WTC11 (cell line): ENCODE data around the gene TOR4A. TPM values are rescaled to one million over a fixed set of nuclear protein-coding genes. Genes with fewer than 3 reads are reported as not detected.

Experiments
- ATAC-seq: fragments of 200-7000 bp; cut with Tn5 transposase; 2 replicates; pipeline ENCODE4 v1.10.0; 2021; ENCODE audit warnings: mild to moderate bottlenecking, moderate library complexity
- CTCF ChIA-PET: fragments of 300-600 bp; sonication (Branson Sonifier 250); formaldehyde crosslinking; loops from one replicate; lab custom pipeline; 2021; ENCODE audit warnings: antibody characterized with exemption; lab: Charles Lee
- POLR2A ChIA-PET: fragments of 350-600 bp; sonication (Branson Sonifier 250); formaldehyde crosslinking; loops from one replicate; lab custom pipeline; 2021; ENCODE audit warnings: antibody characterized with exemption; lab: Charles Lee
- DNase-seq: peaks from one replicate; pipeline ENCODE4 v3.0.0; 2021; ENCODE audit warnings: low spot score
- H3K27ac Mint-ChIP-seq: 2 replicates; pipeline ENCODE4 v1.8.0; 2021; ENCODE audit warnings: mixed read lengths
- H3K27me3 Mint-ChIP-seq: 2 replicates; pipeline ENCODE4 v1.8.0; 2021; ENCODE audit warnings: low read depth, mild to moderate bottlenecking, moderate library complexity, mixed read lengths
- H3K36me3 Mint-ChIP-seq: 2 replicates; pipeline ENCODE4 v1.8.0; 2021; ENCODE audit warnings: mixed read lengths
- H3K4me1 Mint-ChIP-seq: 2 replicates; pipeline ENCODE4 v1.8.0; 2022; ENCODE audit warnings: mixed read lengths
- H3K4me3 Mint-ChIP-seq: 2 replicates; pipeline ENCODE4 v1.8.0; 2021; ENCODE audit warnings: mild to moderate bottlenecking, moderate library complexity, mixed read lengths
- H3K9me3 Mint-ChIP-seq: 2 replicates; pipeline ENCODE4 v1.8.0; 2021; ENCODE audit warnings: mixed read lengths
- E2F1 ChIP-seq: sonication (generic); formaldehyde crosslinking; IDR thresholded peaks from 2 replicates; pipeline ENCODE4 v1.8.0; 2022; ENCODE audit warnings: mild to moderate bottlenecking, missing genetic modification reagents
- E2F5 ChIP-seq: sonication (generic); formaldehyde crosslinking; IDR thresholded peaks from 2 replicates; pipeline ENCODE4 v1.8.1; 2022; ENCODE audit warnings: mild to moderate bottlenecking, moderate library complexity, missing genetic modification reagents
- ERG ChIP-seq: fragments of 250-450 bp; sonication (Bioruptor Pico); IDR thresholded peaks from 2 replicates; pipeline ENCODE4 v1.8.0; 2021; ENCODE audit warnings: mild to moderate bottlenecking
- ETV6 ChIP-seq: sonication (generic); formaldehyde crosslinking; IDR thresholded peaks from 2 replicates; pipeline ENCODE4 v1.8.1; 2022; ENCODE audit warnings: mild to moderate bottlenecking, missing genetic modification reagents
- IRF2 ChIP-seq: sonication (generic); formaldehyde crosslinking; IDR thresholded peaks from 2 replicates; pipeline ENCODE4 v1.8.0; 2022; ENCODE audit warnings: low read depth, missing genetic modification reagents, borderline replicate concordance
- JAZF1 ChIP-seq: fragments of 250-450 bp; sonication (Bioruptor Pico); IDR thresholded peaks from 2 replicates; pipeline ENCODE4 v1.9.0; 2021; ENCODE audit warnings: moderate library complexity, mild to moderate bottlenecking, inconsistent platforms
- NFE2L1 ChIP-seq: sonication (generic); formaldehyde crosslinking; IDR thresholded peaks from 2 replicates; pipeline ENCODE4 v1.8.1; 2023; ENCODE audit warnings: missing genetic modification reagents
- NR2C2 ChIP-seq: sonication (generic); formaldehyde crosslinking; IDR thresholded peaks from 2 replicates; pipeline ENCODE4 v1.8.0; 2022; ENCODE audit warnings: mild to moderate bottlenecking, missing genetic modification reagents
- SMAD3 ChIP-seq: sonication (generic); formaldehyde crosslinking; IDR thresholded peaks from 2 replicates; pipeline ENCODE4 v1.8.0; 2022; ENCODE audit warnings: missing genetic modification reagents, mild to moderate bottlenecking, borderline replicate concordance
- ZNF232 ChIP-seq: sonication (generic); formaldehyde crosslinking; IDR thresholded peaks from 2 replicates; pipeline ENCODE4 v1.8.0; 2022; ENCODE audit warnings: mild to moderate bottlenecking, missing genetic modification reagents
- ZNF281 ChIP-seq: sonication (generic); formaldehyde crosslinking; IDR thresholded peaks from 2 replicates; pipeline ENCODE4 v1.8.0; 2023; ENCODE audit warnings: mild to moderate bottlenecking, missing genetic modification reagents
- ZNF416 ChIP-seq: fragments of 250-450 bp; sonication (Bioruptor Pico); IDR thresholded peaks from 2 replicates; pipeline ENCODE4 v1.9.0; 2021; ENCODE audit warnings: mild to moderate bottlenecking, inconsistent platforms
- total RNA-seq: library from RNA; stranded (reverse); gene quantifications from 3 replicates; pipeline ENCODE4 v1.2.3, GENCODE V29; 2021
- TF ChIP-seq, protein P1 (sequence below): fragments of 250-450 bp; sonication (Bioruptor Pico); conservative IDR thresholded peaks from 2 replicates; pipeline ENCODE4 v1.9.0; 2021; ENCODE audit warnings: mild to moderate bottlenecking
- TF ChIP-seq, protein P2 (sequence below): sonication (generic); formaldehyde crosslinking; conservative IDR thresholded peaks from 2 replicates; pipeline ENCODE4 v1.8.1; 2023; ENCODE audit warnings: mild to moderate bottlenecking, low read depth, missing genetic modification reagents, moderate library complexity
- TF ChIP-seq, protein P3 (sequence below): fragments of 250-450 bp; sonication (Bioruptor Pico); IDR thresholded peaks from 2 replicates; pipeline ENCODE4 v2.1.2; 2022; ENCODE audit warnings: mild to moderate bottlenecking, moderate library complexity
- TF ChIP-seq, protein P4 (sequence below): sonication (generic); formaldehyde crosslinking; IDR thresholded peaks from 2 replicates; pipeline ENCODE4 v1.8.0; 2022; ENCODE audit warnings: mild to moderate bottlenecking, missing genetic modification reagents
- TF ChIP-seq, protein P5 (sequence below): sonication (generic); formaldehyde crosslinking; IDR thresholded peaks from 2 replicates; pipeline ENCODE4 v1.8.0; 2022; ENCODE audit warnings: mild to moderate bottlenecking, missing genetic modification reagents

Gene TOR4A
- total RNA-seq, 1 experiment from 2014 or later: 7.3 TPM

GRCh38 chr9:137279741-137280473 lies 2.4 kb downstream of the TOR4A start (continued):
- TF ChIP-seq, protein P1, sequence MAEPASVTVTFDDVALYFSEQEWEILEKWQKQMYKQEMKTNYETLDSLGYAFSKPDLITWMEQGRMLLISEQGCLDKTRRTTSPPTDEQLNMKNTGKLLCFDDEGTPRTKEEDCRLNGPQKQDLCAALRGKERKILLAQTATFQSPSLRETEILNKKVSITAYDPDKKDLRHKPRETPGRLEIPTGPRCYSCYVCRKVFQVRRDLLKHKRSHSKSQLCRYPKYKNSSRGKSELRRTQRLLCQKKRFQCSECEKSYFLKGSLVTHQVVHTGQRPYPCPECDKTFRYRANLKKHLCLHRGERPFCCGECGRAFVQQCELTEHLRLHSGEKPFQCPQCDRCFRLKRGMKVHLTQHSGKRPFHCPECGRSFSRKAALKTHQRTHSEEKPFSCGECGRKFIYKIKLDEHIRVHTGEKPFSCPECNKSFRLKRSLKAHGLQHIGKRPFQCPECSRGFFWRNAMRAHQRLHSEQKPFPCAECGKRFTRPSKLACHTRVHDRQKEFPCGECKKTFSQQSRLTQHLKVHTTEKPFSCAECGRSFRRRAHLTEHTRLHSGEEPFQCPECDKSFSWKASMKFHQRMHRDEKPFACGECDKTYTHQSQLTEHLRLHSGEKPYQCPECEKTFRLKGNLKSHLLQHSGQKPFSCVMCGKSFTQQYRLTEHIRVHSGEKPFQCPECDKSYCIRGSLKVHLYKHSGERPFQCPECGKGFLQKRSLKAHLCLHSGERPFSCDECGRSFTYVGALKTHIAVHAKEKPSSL (CRISPR knock-in tag): no peak
- TF ChIP-seq, protein P2, sequence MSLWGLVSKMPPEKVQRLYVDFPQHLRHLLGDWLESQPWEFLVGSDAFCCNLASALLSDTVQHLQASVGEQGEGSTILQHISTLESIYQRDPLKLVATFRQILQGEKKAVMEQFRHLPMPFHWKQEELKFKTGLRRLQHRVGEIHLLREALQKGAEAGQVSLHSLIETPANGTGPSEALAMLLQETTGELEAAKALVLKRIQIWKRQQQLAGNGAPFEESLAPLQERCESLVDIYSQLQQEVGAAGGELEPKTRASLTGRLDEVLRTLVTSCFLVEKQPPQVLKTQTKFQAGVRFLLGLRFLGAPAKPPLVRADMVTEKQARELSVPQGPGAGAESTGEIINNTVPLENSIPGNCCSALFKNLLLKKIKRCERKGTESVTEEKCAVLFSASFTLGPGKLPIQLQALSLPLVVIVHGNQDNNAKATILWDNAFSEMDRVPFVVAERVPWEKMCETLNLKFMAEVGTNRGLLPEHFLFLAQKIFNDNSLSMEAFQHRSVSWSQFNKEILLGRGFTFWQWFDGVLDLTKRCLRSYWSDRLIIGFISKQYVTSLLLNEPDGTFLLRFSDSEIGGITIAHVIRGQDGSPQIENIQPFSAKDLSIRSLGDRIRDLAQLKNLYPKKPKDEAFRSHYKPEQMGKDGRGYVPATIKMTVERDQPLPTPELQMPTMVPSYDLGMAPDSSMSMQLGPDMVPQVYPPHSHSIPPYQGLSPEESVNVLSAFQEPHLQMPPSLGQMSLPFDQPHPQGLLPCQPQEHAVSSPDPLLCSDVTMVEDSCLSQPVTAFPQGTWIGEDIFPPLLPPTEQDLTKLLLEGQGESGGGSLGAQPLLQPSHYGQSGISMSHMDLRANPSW (CRISPR knock-in tag): no peak
- TF ChIP-seq ZNF416 (CRISPR knock-in tag) (no peak), JAZF1 (no peak), ERG (CRISPR knock-in tag) (no peak), IRF2 (CRISPR knock-in tag) (no peak), ZNF232 (CRISPR knock-in tag) (no peak)
- TF ChIP-seq, protein P3, sequence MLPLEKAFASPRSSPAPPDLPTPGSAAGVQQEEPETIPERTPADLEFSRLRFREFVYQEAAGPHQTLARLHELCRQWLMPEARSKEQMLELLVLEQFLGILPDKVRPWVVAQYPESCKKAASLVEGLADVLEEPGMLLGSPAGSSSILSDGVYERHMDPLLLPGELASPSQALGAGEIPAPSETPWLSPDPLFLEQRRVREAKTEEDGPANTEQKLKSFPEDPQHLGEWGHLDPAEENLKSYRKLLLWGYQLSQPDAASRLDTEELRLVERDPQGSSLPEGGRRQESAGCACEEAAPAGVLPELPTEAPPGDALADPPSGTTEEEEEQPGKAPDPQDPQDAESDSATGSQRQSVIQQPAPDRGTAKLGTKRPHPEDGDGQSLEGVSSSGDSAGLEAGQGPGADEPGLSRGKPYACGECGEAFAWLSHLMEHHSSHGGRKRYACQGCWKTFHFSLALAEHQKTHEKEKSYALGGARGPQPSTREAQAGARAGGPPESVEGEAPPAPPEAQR: no peak
- TF ChIP-seq, protein P4, sequence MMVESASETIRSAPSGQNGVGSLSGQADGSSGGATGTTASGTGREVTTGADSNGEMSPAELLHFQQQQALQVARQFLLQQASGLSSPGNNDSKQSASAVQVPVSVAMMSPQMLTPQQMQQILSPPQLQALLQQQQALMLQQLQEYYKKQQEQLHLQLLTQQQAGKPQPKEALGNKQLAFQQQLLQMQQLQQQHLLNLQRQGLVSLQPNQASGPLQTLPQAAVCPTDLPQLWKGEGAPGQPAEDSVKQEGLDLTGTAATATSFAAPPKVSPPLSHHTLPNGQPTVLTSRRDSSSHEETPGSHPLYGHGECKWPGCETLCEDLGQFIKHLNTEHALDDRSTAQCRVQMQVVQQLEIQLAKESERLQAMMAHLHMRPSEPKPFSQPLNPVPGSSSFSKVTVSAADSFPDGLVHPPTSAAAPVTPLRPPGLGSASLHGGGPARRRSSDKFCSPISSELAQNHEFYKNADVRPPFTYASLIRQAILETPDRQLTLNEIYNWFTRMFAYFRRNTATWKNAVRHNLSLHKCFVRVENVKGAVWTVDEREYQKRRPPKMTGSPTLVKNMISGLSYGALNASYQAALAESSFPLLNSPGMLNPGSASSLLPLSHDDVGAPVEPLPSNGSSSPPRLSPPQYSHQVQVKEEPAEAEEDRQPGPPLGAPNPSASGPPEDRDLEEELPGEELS (CRISPR knock-in tag): no peak

DNA sequence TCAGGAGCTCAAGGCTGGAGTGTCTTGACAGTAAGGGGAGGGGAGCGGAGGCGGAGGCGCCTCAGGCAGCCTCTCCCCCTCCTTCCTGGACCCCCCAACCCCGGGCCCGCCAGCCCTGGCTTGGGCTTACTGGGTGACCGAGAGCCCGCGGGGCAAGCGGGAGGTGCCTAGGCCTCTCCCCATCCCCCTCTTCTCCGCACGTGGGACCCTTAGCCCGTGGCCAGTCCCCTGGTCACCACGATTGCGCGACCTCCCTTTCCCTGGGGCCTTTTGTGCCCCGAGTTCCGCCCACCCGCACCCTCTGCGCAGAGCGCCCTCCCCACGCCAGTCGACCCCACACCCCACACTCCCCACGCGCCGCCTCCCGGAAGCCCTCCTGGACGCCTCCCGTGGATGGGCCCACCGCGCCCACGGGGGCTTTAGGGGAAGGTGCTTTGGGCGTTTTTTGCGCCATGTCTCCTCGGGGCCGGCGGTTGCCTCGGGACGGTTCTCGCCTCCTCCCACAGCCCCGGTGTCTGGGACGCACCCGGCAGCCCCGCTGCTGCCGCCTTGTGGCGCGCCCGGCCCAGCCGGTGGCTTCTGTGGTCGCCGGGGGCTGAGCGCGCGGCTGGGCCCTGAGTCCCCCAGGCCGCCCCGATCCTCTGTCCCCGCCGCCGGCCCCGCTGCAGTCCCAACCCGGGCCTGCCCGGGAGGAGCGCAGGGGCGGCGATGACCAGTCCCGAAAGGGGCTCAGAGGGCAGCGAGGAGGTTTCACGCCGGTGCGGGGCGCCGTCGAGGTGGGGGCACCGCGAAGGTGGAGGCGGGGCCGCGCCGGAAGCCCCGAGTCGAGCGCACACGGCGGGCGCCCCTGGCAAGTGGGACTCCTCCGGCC lies 3.2 kb downstream of the TOR4A start:
- ChIA-PET POLR2A (no interaction called here), CTCF (interaction anchor here (0.6 to 2.7 kb wide), 13 partner anchors 8 to 143 kb away, joined by 3 to 17 read pairs (median 5); partner anchors contain the start of genes EXD3, NOXA1 and NRARP)
- ATAC-seq (peak; percentile 45), DNase-seq (peak; percentile 66)
- no peak overlapping the region for H3K27ac Mint-ChIP-seq
- no peaks in the 10 kb centered on the region for H3K9me3 Mint-ChIP-seq
- H3K36me3 Mint-ChIP-seq: no peaks in the 10 kb centered on the region
- peaks cover 19% of the 10 kb centered on the region for H3K27me3 Mint-ChIP-seq
- peaks cover 9% of the 10 kb centered on the region for H3K4me1 Mint-ChIP-seq
- peak overlapping the region; percentile 68 for H3K4me3 Mint-ChIP-seq
- TF ChIP-seq E2F1 (CRISPR knock-in tag) (no peak), E2F5 (CRISPR knock-in tag) (0 out of 2 replicates have a peak, but pooled peaks have one; percentile 42), ZNF281 (no peak), SMAD3 (no peak), NR2C2 (no peak), ETV6 (CRISPR knock-in tag) (peak; percentile 66; the same call in 1 of the 2 replicates), NFE2L1 (CRISPR knock-in tag) (no peak)
- TF ChIP-seq, protein P5, sequence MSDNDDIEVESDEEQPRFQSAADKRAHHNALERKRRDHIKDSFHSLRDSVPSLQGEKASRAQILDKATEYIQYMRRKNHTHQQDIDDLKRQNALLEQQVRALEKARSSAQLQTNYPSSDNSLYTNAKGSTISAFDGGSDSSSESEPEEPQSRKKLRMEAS (CRISPR knock-in tag): peak; percentile 44; the same call in 1 of the 2 replicates
